GM21717 (cell line): ENCODE data around the gene CSNK1G3.

Source experiments
- ATAC-seq: cut with Tn5 transposase; IDR thresholded peaks from one replicate; pipeline ENCODE4 v1.9.1; 2021; ENCODE audit warnings: mild to moderate bottlenecking, moderate library complexity; ENCODE audit not compliant: unreplicated experiment

Gene CSNK1G3

DNA sequence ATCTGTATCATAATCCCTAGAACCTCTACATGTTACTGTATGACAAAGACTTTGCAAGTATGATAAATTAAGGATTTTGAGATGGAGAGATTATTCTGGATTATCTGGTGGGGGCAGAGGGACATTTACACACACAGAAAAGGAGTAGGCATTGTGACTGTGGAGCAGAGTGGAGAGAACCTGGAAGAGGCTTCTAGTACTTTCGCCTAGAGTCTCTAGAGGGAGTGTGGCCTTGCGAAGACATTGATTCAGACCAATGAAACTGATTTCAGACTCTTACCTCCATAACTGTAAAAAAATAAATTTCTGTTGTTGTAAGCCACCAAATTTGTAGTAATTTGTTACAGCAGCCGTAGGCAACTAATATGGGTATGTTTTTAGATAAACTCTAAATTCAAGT, 45.9 kb downstream of the CSNK1G3 start:
- no peak for ATAC-seq

DNA sequence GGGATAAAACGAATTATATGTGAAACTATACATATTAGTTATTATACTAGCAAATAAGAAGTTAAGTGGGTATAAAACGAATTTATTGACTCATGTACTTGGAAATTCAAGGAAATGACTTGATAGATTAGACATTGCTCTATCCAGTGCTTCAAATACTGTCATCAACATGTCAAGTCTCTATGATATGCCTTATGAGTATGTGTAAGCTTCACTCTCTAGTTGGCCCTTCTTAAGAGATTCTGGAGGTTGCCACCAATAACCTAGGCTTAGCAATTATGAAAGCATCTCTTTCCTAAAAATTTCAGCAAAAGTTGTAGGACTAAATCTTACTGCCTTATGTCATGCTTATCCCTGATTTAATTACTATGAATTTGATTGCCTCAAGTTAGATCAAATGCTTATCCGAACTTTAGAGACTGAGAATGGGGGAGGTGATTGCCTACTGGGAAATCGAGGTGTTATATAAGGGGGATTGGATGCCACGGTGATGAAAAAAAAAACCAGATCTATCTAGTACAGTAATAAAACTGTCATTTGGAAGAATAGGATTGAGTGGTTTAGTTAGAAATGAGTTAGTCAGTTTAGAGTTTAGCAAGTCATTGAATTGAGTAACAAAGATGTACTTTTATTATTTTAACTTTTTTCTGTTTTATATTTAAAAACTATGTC, 46.9 kb downstream of the CSNK1G3 start:
- ATAC-seq: no peak

- no peak for ATAC-seq
These were observed 47.4 kb downstream of the CSNK1G3 start for GRCh38 chr5:123559434-123559775.

DNA sequence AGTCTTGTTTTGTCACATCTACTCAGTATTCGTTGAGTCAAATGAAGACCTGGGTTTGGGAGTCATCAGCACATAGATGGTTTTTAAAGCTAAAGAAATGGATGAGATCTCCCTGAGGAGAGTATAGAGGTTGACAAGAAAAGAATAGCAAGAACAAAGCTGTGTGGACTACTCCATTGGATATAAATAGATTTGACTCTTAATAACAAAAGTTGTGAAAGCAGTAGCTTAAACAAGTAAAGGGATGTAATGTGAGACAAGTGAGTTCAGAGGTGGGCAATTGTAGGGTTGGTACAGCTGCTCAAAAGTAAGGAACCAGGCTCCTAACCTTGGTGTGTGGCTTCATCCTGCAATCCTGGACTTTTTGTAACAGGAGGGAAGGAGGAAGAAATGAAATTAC, 49.3 kb downstream of the CSNK1G3 start:
- no peak for ATAC-seq

GRCh38 chr5:123571927-123572326, 60.0 kb downstream of the CSNK1G3 start:
- ATAC-seq: no peak

DNA sequence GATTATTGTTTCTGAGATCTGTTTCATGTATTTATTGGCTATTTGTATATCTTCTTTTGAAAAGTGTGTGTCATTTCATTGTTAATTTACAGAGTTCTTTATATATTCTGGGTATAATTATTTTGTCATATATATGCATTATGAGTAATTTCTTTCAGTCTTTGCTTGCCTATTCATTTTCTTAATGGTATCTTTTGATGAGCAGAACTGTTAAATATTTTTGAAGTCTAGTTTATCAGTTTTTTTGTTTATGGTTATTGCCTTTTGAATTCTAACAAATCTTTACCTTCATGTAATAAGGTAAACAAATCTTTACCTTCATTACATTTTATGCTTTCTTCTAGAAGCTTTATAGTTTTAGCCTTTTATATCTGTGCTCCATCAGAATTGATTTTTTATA, 66.4 kb downstream of the CSNK1G3 start:
- ATAC-seq: no peak

GRCh38 chr5:123579410-123579809, 67.4 kb downstream of the CSNK1G3 start:
- no peak for ATAC-seq

GRCh38 chr5:123582550-123583285, 70.7 kb downstream of the CSNK1G3 start:
- no peak for ATAC-seq

DNA sequence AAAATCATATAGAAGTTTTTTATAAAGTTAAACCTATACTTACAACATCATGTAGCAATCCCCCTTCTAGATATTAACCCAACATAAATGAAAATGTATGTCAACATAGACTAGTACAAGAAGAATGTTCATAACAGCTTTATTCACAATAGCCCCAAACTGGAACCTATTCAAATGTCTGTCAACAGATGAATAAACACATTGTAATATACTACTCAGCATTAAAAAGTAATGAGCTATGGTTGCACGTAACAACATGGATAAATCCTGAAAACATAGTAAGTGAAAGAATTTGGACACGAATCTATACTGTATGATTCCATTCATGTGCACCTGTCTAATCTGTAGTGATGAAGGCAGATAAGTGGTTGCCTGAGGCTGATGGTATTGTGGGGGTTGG, 73.9 kb downstream of the CSNK1G3 start:
- no peak for ATAC-seq

- ATAC-seq: no peak
These were observed 82.5 kb downstream of the CSNK1G3 start for GRCh38 chr5:123594434-123594833.

DNA sequence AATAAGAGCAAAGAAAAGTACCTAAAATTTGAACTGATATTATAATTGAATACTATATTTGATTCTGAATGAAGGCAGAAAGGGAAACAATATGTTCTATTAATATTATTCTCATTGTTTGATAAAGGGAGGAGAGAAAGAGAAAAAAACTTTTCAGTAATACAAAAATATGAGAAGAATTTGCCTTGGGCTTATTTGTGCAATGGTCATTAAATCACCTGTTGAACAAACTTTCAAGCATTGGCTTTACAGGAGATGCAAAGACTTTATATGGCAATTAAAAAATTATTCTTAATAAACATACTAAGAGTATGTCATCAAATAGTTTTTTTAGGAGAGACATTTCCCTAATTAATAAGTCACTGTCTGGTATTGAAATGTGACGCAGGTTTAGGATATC, 85.0 kb downstream of the CSNK1G3 start:
- no peak for ATAC-seq

- peak; percentile 63 for ATAC-seq
These were observed 86.2 kb downstream of the CSNK1G3 start for GRCh38 chr5:123598028-123598689.

DNA sequence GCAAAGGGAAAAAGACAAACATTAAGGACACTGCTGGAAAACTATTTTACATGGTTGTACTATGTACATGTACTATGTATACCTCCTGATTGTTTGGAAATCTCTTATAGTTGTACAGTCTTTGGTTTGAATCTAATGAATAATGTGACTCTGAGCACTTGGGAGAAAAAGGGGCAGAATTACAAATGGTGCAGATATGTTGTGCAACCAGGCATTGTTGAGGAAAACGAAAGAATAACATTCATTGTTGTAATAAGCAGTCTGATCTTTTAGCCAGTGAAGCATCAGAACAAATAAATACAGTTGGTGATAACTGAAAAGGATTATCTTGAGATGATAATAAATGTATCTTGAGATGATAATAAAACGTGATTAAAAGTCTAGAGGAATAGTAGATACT, 87.2 kb downstream of the CSNK1G3 start:
- no peak for ATAC-seq

- ATAC-seq: no peak
These were observed 89.6 kb downstream of the CSNK1G3 start for GRCh38 chr5:123601610-123602009.

GRCh38 chr5:123605822-123606221, 93.8 kb downstream of the CSNK1G3 start:
- ATAC-seq: peak; percentile 67

GRCh38 chr5:123610209-123610608, 98.2 kb downstream of the CSNK1G3 start:
- no peak for ATAC-seq

- no peak for ATAC-seq
These were observed 98.9 kb downstream of the CSNK1G3 start for GRCh38 chr5:123610665-123611405.

- ATAC-seq: no peak
These were observed 99.4 kb downstream of the CSNK1G3 start for GRCh38 chr5:123611406-123611709.

GRCh38 chr5:123617561-123617960, 105.6 kb downstream of the CSNK1G3 start:
- no peak for ATAC-seq

- ATAC-seq: no peak
These were observed 114.1 kb downstream of the CSNK1G3 start for GRCh38 chr5:123626051-123626450.

- ATAC-seq: no peak
These were observed 117.0 kb downstream of the CSNK1G3 start for GRCh38 chr5:123628860-123629544.
